ENCODE results near the gene PLEKHA3. TPM values are rescaled to one million over a fixed set of nuclear protein-coding genes. Genes with fewer than 3 reads are reported as not detected.

PLEKHA3 gene
- 9.2 to 20.1 TPM (median 16.6 TPM) in 5 replicates for total RNA-seq (2022; extraction: Qiagen RNA extraction)

GRCh38 chr2:178480227-178481181 lies at the start of gene PLEKHA3:
Gene PLEKHA3 (plus strand): TSS chr2:178480457. CDS start chr2:178480870, 413 bp downstream.

GRCh38 chr2:178450774-178451525 lies 29.3 kb upstream of the PLEKHA3 start, which contains the start of the genes PJVK and PRKRA:
Gene PJVK (plus strand): TSS chr2:178451378. CDS start chr2:178453410, 2,032 bp downstream.
Gene PRKRA (minus strand): TSS chr2:178451175. CDS start chr2:178451030, 145 bp downstream.

DNA sequence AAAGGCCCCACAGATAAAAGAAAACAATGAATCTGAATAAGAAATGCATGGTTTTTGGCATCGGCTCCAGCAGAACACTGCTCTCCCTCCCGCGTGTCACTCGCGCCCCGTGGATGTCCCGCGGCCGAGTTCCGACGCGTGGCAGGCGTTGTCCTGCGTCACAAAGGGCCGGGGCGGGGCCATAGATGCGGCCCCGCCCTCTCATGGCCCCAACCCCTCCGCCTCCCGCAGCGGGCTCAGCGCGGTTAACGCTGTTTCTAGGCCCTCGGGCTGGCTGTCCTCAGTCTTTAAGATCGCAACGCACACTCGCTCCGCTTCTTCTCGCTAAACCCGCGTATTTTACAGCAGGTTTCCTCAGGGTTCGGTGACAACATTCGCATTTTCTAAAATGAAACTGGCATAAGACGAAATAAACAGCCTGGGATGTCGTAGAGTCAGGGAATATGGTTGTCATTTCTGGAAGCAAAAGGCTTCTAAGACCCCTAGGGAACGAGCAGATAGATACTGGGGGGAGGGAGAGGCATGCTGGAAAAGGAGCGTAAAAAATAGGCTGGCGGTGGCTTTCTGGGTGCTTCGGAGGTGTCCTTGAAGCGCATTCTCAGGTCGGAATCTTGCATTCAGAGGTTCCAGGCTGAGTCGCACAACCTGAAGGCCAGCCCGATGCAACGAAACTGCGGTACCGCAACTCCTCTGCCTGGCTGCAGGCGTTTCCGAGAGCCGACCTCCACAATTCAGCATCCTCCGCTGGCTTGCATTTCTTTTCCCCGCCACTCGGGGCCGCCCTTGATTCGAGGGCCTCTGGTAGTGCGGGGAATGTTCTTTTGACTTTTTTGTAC lies 1.6 kb upstream of the PLEKHA3 start, which contains the start of gene FKBP7:
TSS of gene FKBP7 (minus strand) at position 162 of the 836 bp plus-strand sequence. CDS start at position 61, 101 bp downstream.

Other genes with a start within 250 kb of the PLEKHA3 start
- gene PRKRA, start 29.3 kb upstream of the PLEKHA3 start, total RNA-seq (2022; extraction: Qiagen RNA extraction): 28.2 to 34.1 TPM (median 30.3 TPM) in 5 replicates
- gene PJVK, start 29.1 kb upstream of the PLEKHA3 start, total RNA-seq (2022; extraction: Qiagen RNA extraction): 1.1 to 1.5 TPM (median 1.3 TPM) in 5 replicates
- 5.9 to 13.5 TPM (median 9.8 TPM) in 5 replicates for gene FKBP7, start 1.9 kb upstream of the PLEKHA3 start, total RNA-seq (2022; extraction: Qiagen RNA extraction)

All from A549 treated with CORT108297 at 1 μM for 4 hours (cell line).